ENCODE data around the gene RBM19. TPM values are rescaled to one million over a fixed set of nuclear protein-coding genes. Genes with fewer than 3 reads are reported as not detected.

RBM19 gene
- total and polyA plus RNA-seq, 2 donors (not counting 3 experiments of a cell fraction or from before 2014, with no cell fraction given): 13.2 to 34.4 TPM

GRCh38 chr12:113891167-113891692 is 74.9 kb downstream of the RBM19 start:
- H3K4me2 ChIP-seq (ENCODE audit: insufficient read depth, low read length): no peak overlapping the region
- FAIRE-seq: no peak
- no peaks in the 10 kb centered on the region for H3K36me3 ChIP-seq (ENCODE audit: control insufficient read depth in 2 of 2, extremely low read depth in 1 of 2, insufficient read depth in 2 of 2, low read length in 2 of 2)
- DNase-seq (ENCODE audit: low read depth, low spot score): no peak
- H3K9me1 ChIP-seq (replicated peaks; ENCODE audit: control insufficient read depth, extremely low read depth, insufficient read depth, low read length): no peaks in the 10 kb centered on the region
- no peaks in the 10 kb centered on the region for H3K9me3 ChIP-seq (replicated peaks; ENCODE audit: control insufficient read depth, insufficient read depth, low read length)
- intact Hi-C loops (cut with micrococcal nuclease) (no loop called here), dilution Hi-C loops (cut with MboI; ENCODE audit: extremely low pct_ligation_motif_present, low sequenced_read_pairs) (no loop called here)
- no peak overlapping the region for H3K27ac ChIP-seq (ENCODE audit: insufficient read depth, low read depth, low read length)
- no peaks in the 10 kb centered on the region for H4K20me1 ChIP-seq (replicated peaks; ENCODE audit: control insufficient read depth, extremely low read depth, insufficient read depth, low read length)
- CTCF ChIA-PET: interaction anchor here (3.0 kb wide), 1 partner anchor 429 kb away, joined by 8 read pairs; no protein-coding TSS in a partner anchor
- H2AFZ ChIP-seq (ENCODE audit: low read depth, low read length): no peak overlapping the region
- no TSS peak for BruUV-seq (replicated peaks)
- H3K4me3 ChIP-seq (replicated peaks in 1 of 3; ENCODE audit: insufficient read depth in 1 of 3, low read depth in 1 of 3, low read length in 3 of 3): no peak overlapping the region
- H3K27me3 ChIP-seq (ENCODE audit: control insufficient read depth in 2 of 2, insufficient read depth in 2 of 2, low read length in 2 of 2): no peaks in the 10 kb centered on the region
- POLR2A ChIA-PET: no interaction called here
- H3K9ac ChIP-seq (replicated peaks; ENCODE audit: extremely low read depth, insufficient read depth, low read length): no peak overlapping the region
- H3K4me1 ChIP-seq (ENCODE audit: control insufficient read depth, extremely low read depth, insufficient read depth, low read length): no peaks in the 10 kb centered on the region
- TF ChIP-seq CTCF (IDR thresholded peaks at IDR 0.05; ENCODE audit: extremely low read depth in 1 of 2, insufficient read depth in 1 of 2, low read depth in 1 of 2, low read length in 2 of 2) (no peak), MYC (IDR thresholded peaks at IDR 0.05; ENCODE audit: low read depth, low read length) (no peak), JUN (IDR thresholded peaks at IDR 0.05; ENCODE audit: borderline replicate concordance, insufficient read depth, insufficient read length, low read depth) (no peak), POLR2A (IDR thresholded peaks at IDR 0.05; ENCODE audit: low read depth, low read length) (no peak), MAX (IDR thresholded peaks at IDR 0.05; ENCODE audit: insufficient read depth, insufficient read length) (no peak), GATA2 (IDR thresholded peaks at IDR 0.05; ENCODE audit: insufficient read depth, insufficient read length, low read depth, low read length) (no peak), POLR2AphosphoS5 (IDR thresholded peaks at IDR 0.05; ENCODE audit: insufficient read depth, low read depth, low read length) (no peak), FOS (IDR thresholded peaks at IDR 0.05; ENCODE audit: borderline replicate concordance, insufficient read depth, low read length) (no peak), EZH2 (IDR thresholded peaks at IDR 0.05; ENCODE audit: borderline replicate concordance, low read depth, low read length, severe bottlenecking) (no peak)
- no peaks in the 10 kb centered on the region for H3K79me2 ChIP-seq (ENCODE audit: control insufficient read depth, insufficient read depth, low read length)

Data from endothelial cell of umbilical vein (primary cell).